ENCODE results near the gene C2CD4B.

DNA sequence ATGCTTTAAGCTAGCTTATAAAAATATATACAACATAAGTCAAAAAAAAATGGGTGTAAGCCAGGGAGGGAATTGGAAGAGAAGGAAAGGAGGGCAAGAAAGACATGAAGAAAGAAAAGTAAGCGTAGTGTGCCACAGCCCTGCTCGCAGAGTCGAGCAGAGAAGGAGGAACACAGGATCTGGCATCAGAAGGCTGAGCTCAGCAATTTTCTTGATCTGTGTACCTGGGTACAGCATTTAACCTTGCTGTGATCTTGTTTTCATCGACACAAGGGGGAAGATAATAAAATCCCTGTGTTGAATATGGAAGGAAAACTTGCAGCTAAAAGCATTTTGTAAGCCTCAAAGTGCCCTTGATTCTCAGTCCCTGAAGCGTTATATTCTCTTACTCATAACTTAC lies 23.7 kb upstream of the C2CD4B start:
- TF ChIP-seq POLR2AphosphoS5 (IDR thresholded peaks at IDR 0.05; ENCODE audit: low read depth, low read length) (no peak), SPI1 (IDR thresholded peaks at IDR 0.05; ENCODE audit: low read depth, low read length) (no peak), POLR2A (IDR thresholded peaks at IDR 0.05; ENCODE audit: low read depth, low read length) (no peak), TAF1 (IDR thresholded peaks at IDR 0.05; ENCODE audit: low read depth, low read length) (no peak), PAX5 (IDR thresholded peaks at IDR 0.05; ENCODE audit: insufficient read depth, low read length, severe bottlenecking) (no peak)
